ENCODE results near the gene BMPR1A.

The BMPR1A gene

GRCh38 chr10:86867149-86867548, 110.7 kb downstream of the BMPR1A start:
- TF ChIP-seq, protein P1, sequence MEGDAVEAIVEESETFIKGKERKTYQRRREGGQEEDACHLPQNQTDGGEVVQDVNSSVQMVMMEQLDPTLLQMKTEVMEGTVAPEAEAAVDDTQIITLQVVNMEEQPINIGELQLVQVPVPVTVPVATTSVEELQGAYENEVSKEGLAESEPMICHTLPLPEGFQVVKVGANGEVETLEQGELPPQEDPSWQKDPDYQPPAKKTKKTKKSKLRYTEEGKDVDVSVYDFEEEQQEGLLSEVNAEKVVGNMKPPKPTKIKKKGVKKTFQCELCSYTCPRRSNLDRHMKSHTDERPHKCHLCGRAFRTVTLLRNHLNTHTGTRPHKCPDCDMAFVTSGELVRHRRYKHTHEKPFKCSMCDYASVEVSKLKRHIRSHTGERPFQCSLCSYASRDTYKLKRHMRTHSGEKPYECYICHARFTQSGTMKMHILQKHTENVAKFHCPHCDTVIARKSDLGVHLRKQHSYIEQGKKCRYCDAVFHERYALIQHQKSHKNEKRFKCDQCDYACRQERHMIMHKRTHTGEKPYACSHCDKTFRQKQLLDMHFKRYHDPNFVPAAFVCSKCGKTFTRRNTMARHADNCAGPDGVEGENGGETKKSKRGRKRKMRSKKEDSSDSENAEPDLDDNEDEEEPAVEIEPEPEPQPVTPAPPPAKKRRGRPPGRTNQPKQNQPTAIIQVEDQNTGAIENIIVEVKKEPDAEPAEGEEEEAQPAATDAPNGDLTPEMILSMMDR (IDR thresholded peaks at IDR 0.05): no peak

GRCh38 chr10:86868353-86868752, 111.9 kb downstream of the BMPR1A start:
- TF ChIP-seq, protein P1 (IDR thresholded peaks at IDR 0.05): no peak

GRCh38 chr10:86870679-86871078, 114.3 kb downstream of the BMPR1A start:
- TF ChIP-seq, protein P1 (IDR thresholded peaks at IDR 0.05): no peak

- TF ChIP-seq, protein P1 (IDR thresholded peaks at IDR 0.05): no peak
Measured at GRCh38 chr10:86871563-86872183, 115.3 kb downstream of the BMPR1A start.

- TF ChIP-seq, protein P1 (IDR thresholded peaks at IDR 0.05): no peak
Measured at GRCh38 chr10:86872757-86873156, 116.3 kb downstream of the BMPR1A start.

DNA sequence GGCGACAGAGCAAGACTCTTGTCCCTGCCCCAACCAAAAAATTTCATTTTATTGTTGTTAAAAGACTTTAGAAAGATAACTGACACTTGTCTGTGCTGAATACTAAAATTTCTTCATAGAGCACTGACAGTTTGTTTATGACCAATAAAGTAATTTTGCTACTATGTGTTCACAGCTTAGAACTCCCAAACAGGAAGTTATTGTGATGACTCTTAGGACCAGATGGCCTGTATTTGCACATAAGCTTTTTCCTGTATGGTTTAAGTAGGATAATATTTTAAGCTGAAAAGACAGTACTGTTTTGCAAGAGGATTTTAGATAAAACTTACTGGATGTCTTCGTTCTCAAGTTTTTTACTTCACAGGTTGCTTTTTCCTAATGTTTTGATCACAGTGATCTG, 120.3 kb downstream of the BMPR1A start:
- TF ChIP-seq, protein P1 (IDR thresholded peaks at IDR 0.05): no peak

GRCh38 chr10:86878983-86879713, 122.7 kb downstream of the BMPR1A start:
- TF ChIP-seq, protein P1 (IDR thresholded peaks at IDR 0.05): no peak
